NCI-H1694 (cell line): ENCODE data around the gene GIT2.

Experiments used
- DNase-seq: peaks from one replicate; lab custom pipeline; 2025; lab: John Stamatoyannopoulos, UW

The GIT2 gene

GRCh38 chr12:109888179-109889020, 107.8 kb downstream of the GIT2 start:
- no peak for DNase-seq

GRCh38 chr12:109885616-109886015, 110.6 kb downstream of the GIT2 start:
- DNase-seq = no peak

- no peak for DNase-seq
These were observed 112.7 kb downstream of the GIT2 start for GRCh38 chr12:109883461-109883860.

GRCh38 chr12:109881752-109882151, 114.4 kb downstream of the GIT2 start:
- no peak for DNase-seq

- no peak for DNase-seq
These were observed 115.2 kb downstream of the GIT2 start for GRCh38 chr12:109880938-109881337.

GRCh38 chr12:109880043-109880931, 115.9 kb downstream of the GIT2 start, which contains the start of gene GLTP:
TSS of gene GLTP (minus strand) at chr12:109880541. CDS start at chr12:109880374, 167 bp downstream.
- no peak for DNase-seq
